Left cardiac atrium (tissue), 4 donors: ENCODE results near the gene SRGAP1. TPM values are rescaled to one million over a fixed set of nuclear protein-coding genes. Genes with fewer than 3 reads are reported as not detected.
A peak's percentile ranks its signal among the peaks of the same experiment; 100 is the strongest.
"Not testable (repeated sequence)": the region's sequence is repeated elsewhere in the genome, so short reads cannot be mapped to it uniquely, and the experiment has no call there.

Experiments
- ATAC-seq, 2 donors: fragments of 200-7000 bp; cut with Tn5 transposase; one replicate each; pipeline ENCODE4 v1.9.1; 2020; ENCODE audit warnings: mild to moderate bottlenecking in 2 of 2, moderate library complexity in 2 of 2
- DNase-seq: peaks from one replicate; pipeline ENCODE4 v3.0.0-alpha.2; 2020
- intact Hi-C, 2 donors: fragments of 100-400 bp; cut with DNase I; formaldehyde crosslinking; loops; one replicate each; pipeline versions ENCODE4 v1.14.1 to v1.15.1; 2022 to 2023
- total RNA-seq, 2 donors: library from RNA; stranded (reverse); fragmentation: NEBNext Ultra II Directional; extraction: Animal tissue kit (Norgen Biotek cat#: 25700); gene quantifications; one replicate each; pipeline ENCODE4 v1.2.1, GENCODE V29; 2021
- donor health status: DM: no; HTN: yes; CAD: no.
- donor health status: DM: no; HTN: yes; CAD: no; lungs with severe emphysema.
- donor health status: DM: yes; HTN: yes; CAD: no.
- donor health status: Dilated cardiomyopathy.

The SRGAP1 gene
- total RNA-seq, 2 donors from 2014 or later, result 4.3 to 5.5 TPM

GRCh38 chr12:64007853-64008252 lies 163.4 kb downstream of the SRGAP1 start:
- DNase-seq (no peak), ATAC-seq (no peak)
- intact Hi-C loops, result no loop called here

- intact Hi-C loops, result no loop called here
- DNase-seq (no peak), ATAC-seq (no peak)
Measured at GRCh38 chr12:64008596-64008995, 164.1 kb downstream of the SRGAP1 start.

DNA sequence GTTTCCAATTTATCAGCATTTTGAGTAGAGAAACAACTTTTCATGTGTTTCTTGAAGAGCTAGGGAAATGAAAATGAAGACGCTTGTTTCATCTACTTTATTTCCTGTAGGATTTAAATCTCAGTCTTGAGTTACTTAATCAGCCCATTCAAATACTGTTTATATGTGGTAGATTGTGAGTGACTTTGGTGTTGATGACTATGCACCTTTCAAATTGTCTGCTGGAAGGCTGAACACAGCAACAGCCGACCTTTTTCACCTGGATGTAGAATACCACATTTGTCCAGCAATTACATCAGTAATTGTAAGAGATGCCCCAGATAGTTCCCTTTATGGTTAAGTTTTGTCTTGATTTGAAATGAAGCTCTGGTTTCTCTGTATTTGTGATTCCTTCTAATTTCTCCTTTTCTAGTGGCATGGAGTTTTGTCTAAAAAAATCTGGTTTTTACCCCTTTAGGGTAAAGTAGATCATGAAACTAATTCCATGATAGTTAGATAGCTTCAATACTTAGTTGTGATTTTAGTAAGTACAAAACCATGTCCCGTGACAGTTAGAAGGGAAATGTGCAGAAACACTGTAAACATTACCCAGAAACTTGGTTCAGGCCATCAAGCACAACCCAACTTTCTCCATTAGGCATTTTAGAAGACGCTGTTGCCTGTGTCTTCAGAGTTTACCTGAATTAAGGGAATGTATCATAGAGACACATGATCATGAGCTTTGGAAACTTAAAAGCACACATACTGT lies 165.0 kb downstream of the SRGAP1 start:
- intact Hi-C loops, result no loop called here
- ATAC-seq (no peak), DNase-seq (no peak)

GRCh38 chr12:64010069-64010686 lies 165.7 kb downstream of the SRGAP1 start:
- ATAC-seq (no peak), DNase-seq (no peak)
- intact Hi-C loops, result no loop called here

- intact Hi-C loops, result no loop called here
Measured at GRCh38 chr12:64016521-64016920, 172.0 kb downstream of the SRGAP1 start.

GRCh38 chr12:64018116-64018515 lies 173.6 kb downstream of the SRGAP1 start:
- DNase-seq, ATAC-seq, intact Hi-C loops: not testable (repeated sequence)

More at GRCh38 chr12:64016521-64016920, 172.0 kb downstream of the SRGAP1 start:
- ATAC-seq (no peak), DNase-seq (no peak)

DNA sequence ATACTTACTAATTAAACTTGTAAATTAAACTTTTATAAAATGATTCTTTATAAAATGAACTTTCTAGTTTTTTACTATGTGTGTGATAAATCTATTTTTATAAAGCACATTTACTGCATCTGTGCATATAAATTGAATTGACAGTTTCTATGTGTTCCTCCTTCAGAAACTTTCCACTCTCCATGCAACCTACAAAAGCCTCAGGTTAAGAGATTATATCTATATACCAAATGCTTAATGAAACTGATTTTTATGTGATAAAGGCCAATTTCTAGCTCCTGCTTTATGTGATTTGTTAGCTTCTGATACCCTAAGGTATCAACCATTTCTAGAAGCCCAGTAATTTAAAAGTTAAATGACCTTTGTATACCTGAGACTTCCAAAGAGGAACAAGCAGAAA lies 174.0 kb downstream of the SRGAP1 start:
- no peak for DNase-seq
- no peak for ATAC-seq
- intact Hi-C loops, result no loop called here

GRCh38 chr12:64019101-64019500 lies 174.6 kb downstream of the SRGAP1 start:
- ATAC-seq (no peak), DNase-seq (no peak)
- intact Hi-C loops, result no loop called here

DNA sequence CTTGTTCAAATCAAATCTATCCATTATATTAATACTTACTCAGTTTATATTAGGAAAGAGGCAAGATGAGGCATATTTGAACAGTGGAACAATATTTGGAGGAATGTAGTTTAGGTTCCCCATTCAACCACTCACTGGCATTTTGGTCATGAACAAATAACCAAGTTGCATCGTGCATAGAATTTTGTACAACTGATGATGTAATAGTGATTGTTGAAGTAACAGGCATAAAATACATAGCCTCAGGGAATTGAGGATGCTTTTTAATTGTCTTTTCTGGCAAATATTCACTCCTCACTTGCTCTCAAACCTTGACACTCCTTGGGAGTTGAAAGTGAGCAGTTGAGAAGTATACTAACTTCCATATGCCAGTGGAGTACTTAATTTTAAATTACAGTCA lies 175.2 kb downstream of the SRGAP1 start:
- ATAC-seq, result no peak
- intact Hi-C loops, result no loop called here
- DNase-seq, result no peak

- intact Hi-C loops, result no loop called here
- no peak for ATAC-seq
- no peak for DNase-seq
Measured at GRCh38 chr12:64025174-64025958, 180.9 kb downstream of the SRGAP1 start.

DNA sequence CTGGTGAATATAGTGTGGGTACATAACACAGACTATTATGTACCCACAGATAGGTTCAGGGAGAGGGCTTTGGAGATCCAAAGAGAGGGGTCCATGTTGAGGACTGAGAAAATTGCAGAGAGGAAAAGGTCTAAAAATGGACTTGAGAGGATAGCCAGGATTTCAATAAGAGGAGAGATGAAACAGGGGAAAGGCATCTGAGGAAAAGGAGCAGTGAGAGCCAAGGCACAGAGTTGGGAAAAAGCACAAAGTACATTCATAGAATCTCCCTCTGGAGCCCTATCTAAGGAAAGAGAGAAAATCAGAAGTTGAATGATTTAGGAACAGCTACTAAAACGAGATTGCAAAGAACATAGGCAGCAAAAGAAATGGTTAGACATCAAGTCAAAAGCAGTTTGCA lies 182.8 kb downstream of the SRGAP1 start:
- ATAC-seq (no peak), DNase-seq (no peak)
- intact Hi-C loops, result no loop called here

GRCh38 chr12:64028541-64028940 lies 184.0 kb downstream of the SRGAP1 start:
- intact Hi-C loops, result no loop called here
- DNase-seq (no peak), ATAC-seq (no peak)

DNA sequence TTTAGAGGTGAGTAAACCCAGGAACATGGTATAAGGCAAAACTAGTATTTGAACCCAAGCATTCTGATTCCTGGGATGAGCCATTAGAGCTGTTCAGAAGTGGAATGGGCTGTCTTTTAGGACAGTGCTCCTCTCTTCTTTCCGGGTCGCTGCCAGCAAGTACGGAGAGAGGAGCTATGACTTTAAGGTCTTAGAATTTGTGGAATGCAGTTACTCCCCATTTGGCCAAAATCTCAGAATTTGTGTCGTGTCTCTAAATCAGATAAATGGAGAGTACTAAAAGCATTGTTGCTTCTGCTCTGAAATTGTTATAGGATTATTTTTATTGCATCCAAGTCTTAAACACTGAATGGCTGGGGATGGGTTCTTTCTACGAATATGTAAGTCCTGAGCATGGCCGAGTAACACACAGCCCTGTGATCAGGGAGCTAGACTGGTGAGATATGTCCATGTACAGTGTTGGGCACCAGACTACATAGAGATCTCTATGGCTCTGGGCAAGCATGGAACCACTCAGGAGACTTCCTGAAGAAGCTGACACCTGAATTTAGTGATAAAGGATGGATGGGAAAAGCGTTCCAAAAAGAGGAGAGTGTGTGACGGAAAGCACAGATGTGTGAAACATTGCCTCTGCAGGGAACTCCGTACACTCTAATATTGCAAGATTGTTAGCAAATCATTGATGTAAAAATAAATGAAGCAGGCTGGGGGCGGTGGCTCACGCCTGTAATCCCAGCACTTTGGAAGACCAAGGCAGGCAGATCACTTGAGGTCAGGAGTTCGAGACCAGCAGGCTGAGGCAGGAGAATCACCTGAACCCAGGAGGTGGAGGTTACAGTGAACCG lies 184.7 kb downstream of the SRGAP1 start:
- no peak for ATAC-seq
- DNase-seq, result no peak
- intact Hi-C loops, result no loop called here

DNA sequence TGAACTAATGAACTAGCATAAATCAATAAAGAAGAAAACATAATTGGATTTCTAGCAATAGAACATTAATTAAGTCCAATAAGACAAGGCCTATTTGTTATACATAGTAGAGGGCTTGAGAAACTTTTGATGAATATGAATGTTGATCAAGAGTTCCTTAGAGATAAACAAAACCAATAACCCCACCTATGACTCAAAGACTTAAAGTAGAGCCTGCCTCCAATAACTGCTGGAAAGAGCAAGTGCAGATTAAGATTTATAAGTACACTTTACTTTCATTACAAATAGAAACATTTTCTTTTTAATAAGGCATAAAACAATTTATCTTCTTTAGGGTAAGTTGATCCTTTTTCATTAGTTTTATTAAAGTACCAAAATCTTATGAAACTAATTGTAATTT lies 185.7 kb downstream of the SRGAP1 start:
- intact Hi-C loops, result no loop called here
- no peak for ATAC-seq
- no peak for DNase-seq

GRCh38 chr12:64034056-64034455 lies 189.6 kb downstream of the SRGAP1 start:
- ATAC-seq, intact Hi-C loops, DNase-seq: not testable (repeated sequence)

GRCh38 chr12:64034901-64035576 lies 190.5 kb downstream of the SRGAP1 start:
- intact Hi-C loops, result no loop called here
- no peak for ATAC-seq
- no peak for DNase-seq

DNA sequence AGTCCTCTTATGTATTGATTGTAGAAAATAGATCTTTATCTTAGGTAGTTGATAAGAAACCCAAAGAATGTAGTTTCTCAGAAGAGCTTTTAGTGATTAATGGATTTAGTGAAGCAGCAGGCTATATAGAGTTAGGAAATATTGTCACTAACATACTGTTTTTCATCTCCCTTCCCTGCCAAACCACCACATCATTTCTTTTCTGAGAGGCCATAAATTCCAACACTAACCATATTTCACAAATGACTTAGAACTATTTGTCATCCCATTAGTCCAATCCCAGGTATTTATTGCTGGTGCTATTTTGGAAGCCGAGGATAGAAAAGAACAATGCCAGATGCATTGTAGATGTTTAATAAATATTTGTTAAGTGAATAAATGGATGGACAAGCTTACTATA lies 191.9 kb downstream of the SRGAP1 start:
- no peak for DNase-seq
- intact Hi-C loops, result no loop called here
- no peak for ATAC-seq

- ATAC-seq, result peak; percentile 73 to 75
- no peak for DNase-seq
- intact Hi-C loops, result no loop called here
Measured at GRCh38 chr12:64039281-64039871, 194.9 kb downstream of the SRGAP1 start.
